Measurements from ENCODE around the gene ZNF397.

Gene ZNF397

GRCh38 chr18:35268821-35269220 is 28.0 kb downstream of the ZNF397 start:
- no peak for DNase-seq (ENCODE audit: extremely low spot score)
- CTCF ChIA-PET = no interaction called here
- POLR2A ChIA-PET = no interaction called here
- no peak for TF ChIP-seq CTCF (IDR thresholded peaks at IDR 0.05; ENCODE audit: control extremely low read depth, extremely low read depth, low read depth, missing control alignments)

- ChIA-PET CTCF (interaction anchor here (2.1 kb wide), 1 partner anchor 9 kb away, joined by 6 read pairs; no protein-coding TSS in a partner anchor), POLR2A (no interaction called here)
- no peak for DNase-seq (ENCODE audit: extremely low spot score)
- no peak for TF ChIP-seq CTCF (IDR thresholded peaks at IDR 0.05; ENCODE audit: control extremely low read depth, extremely low read depth, low read depth, missing control alignments)
These were observed 30.8 kb downstream of the ZNF397 start for GRCh38 chr18:35271656-35272055.

GRCh38 chr18:35276267-35276666 is 35.4 kb downstream of the ZNF397 start:
- DNase-seq (ENCODE audit: extremely low spot score) = no peak
- ChIA-PET CTCF (interaction anchor here (1.6 kb wide), 1 partner anchor 12 kb away, joined by 3 read pairs; no protein-coding TSS in a partner anchor), POLR2A (no interaction called here)
- TF ChIP-seq CTCF (IDR thresholded peaks at IDR 0.05; ENCODE audit: control extremely low read depth, extremely low read depth, low read depth, missing control alignments) = no peak

GRCh38 chr18:35277633-35278032 is 36.8 kb downstream of the ZNF397 start:
- TF ChIP-seq CTCF (IDR thresholded peaks at IDR 0.05; ENCODE audit: control extremely low read depth, extremely low read depth, low read depth, missing control alignments) = no peak
- ChIA-PET CTCF (interaction anchor here (0.7 to 1.6 kb wide), 3 partner anchors 12 to 14 kb away, joined by 3 to 4 read pairs (median 3); no protein-coding TSS in a partner anchor), POLR2A (no interaction called here)
- DNase-seq (ENCODE audit: extremely low spot score) = no peak

- no peak for TF ChIP-seq CTCF (IDR thresholded peaks at IDR 0.05; ENCODE audit: control extremely low read depth, extremely low read depth, low read depth, missing control alignments)
- POLR2A ChIA-PET = no interaction called here
- no peak for DNase-seq (ENCODE audit: extremely low spot score)
- CTCF ChIA-PET = interaction anchor here (0.7 to 1.6 kb wide), 4 partner anchors 11 to 21 kb away, joined by 3 to 4 read pairs (median 3); no protein-coding TSS in a partner anchor
These were observed 37.3 kb downstream of the ZNF397 start for GRCh38 chr18:35278085-35278484.

- CTCF ChIA-PET = interaction anchor here (1.0 to 1.6 kb wide), 3 partner anchors 13 to 20 kb away, joined by 3 to 4 read pairs (median 3); no protein-coding TSS in a partner anchor
- TF ChIP-seq CTCF (IDR thresholded peaks at IDR 0.05; ENCODE audit: control extremely low read depth, extremely low read depth, low read depth, missing control alignments) = no peak
- POLR2A ChIA-PET = no interaction called here
- no peak for DNase-seq (ENCODE audit: extremely low spot score)
These were observed 38.1 kb downstream of the ZNF397 start for GRCh38 chr18:35278969-35279368.
